ENCODE results near the gene TMEM44.

Gene TMEM44

GRCh38 chr3:194592798-194593752 is 40.1 kb downstream of the TMEM44 start (continued):
- TF ChIP-seq SETDB1 (IDR thresholded peaks at IDR 0.05; ENCODE audit: insufficient read length, low read length) (no peak), ZNF777 (tag by site-specific recombination; IDR thresholded peaks at IDR 0.05; ENCODE audit: borderline replicate concordance) (no peak), ATF2 (tag by site-specific recombination; IDR thresholded peaks at IDR 0.05; ENCODE audit: low read depth) (no peak), ZNF211 (tag by site-specific recombination; IDR thresholded peaks at IDR 0.05; ENCODE audit: low read depth) (no peak), SP2 (tag by site-specific recombination; IDR thresholded peaks at IDR 0.05) (no peak), ZNF350 (tag by site-specific recombination; IDR thresholded peaks at IDR 0.05) (no peak), ELK4 (IDR thresholded peaks at IDR 0.05; ENCODE audit: borderline replicate concordance, low read depth, low read length) (no peak), PRDM10 (tag by site-specific recombination; IDR thresholded peaks at IDR 0.05) (peak; percentile 65), FEZF1 (tag by site-specific recombination; IDR thresholded peaks at IDR 0.05) (peak; percentile 69), ZNF311 (tag by site-specific recombination; IDR thresholded peaks at IDR 0.05; ENCODE audit: borderline replicate concordance) (no peak), GLI4 (tag by site-specific recombination; IDR thresholded peaks at IDR 0.05) (no peak), BCL11B (tag by site-specific recombination; IDR thresholded peaks at IDR 0.05; ENCODE audit: low read depth) (peak; percentile 80), KLF8 (tag by site-specific recombination; IDR thresholded peaks at IDR 0.05) (0 out of 2 replicates have a peak, but pooled peaks have one; percentile 32), ZNF2 (tag by site-specific recombination; IDR thresholded peaks at IDR 0.05) (0 out of 2 replicates have a peak, but pooled peaks have one; percentile 18), PATZ1 (tag by site-specific recombination; IDR thresholded peaks at IDR 0.05) (no peak), SP3 (tag by site-specific recombination; IDR thresholded peaks at IDR 0.05) (no peak), ZNF394 (tag by site-specific recombination; IDR thresholded peaks at IDR 0.05; ENCODE audit: borderline replicate concordance) (peak; percentile 59), ZSCAN16 (tag by site-specific recombination; IDR thresholded peaks at IDR 0.05) (no peak), ZNF366 (tag by site-specific recombination; conservative IDR thresholded peaks at IDR 0.05) (peak; percentile 68), ZNF292 (tag by site-specific recombination; IDR thresholded peaks at IDR 0.05; ENCODE audit: borderline replicate concordance, low read depth) (no peak), REPIN1 (tag by site-specific recombination; IDR thresholded peaks at IDR 0.05; ENCODE audit: low read depth) (no peak), ZBTB8A (tag by site-specific recombination; IDR thresholded peaks at IDR 0.05) (peak; percentile 32; the same call in 1 of the 2 replicates), ZNF521 (tag by site-specific recombination; IDR thresholded peaks at IDR 0.05) (no peak), ZBTB48 (tag by site-specific recombination; IDR thresholded peaks at IDR 0.05) (no peak), ZNF596 (tag by site-specific recombination; IDR thresholded peaks at IDR 0.05) (no peak), KLF17 (tag by site-specific recombination; IDR thresholded peaks at IDR 0.05) (0 out of 2 replicates have a peak, but pooled peaks have one; percentile 34), WT1 (tag by site-specific recombination; IDR thresholded peaks at IDR 0.05) (no peak)
- TF ChIP-seq, protein P1, sequence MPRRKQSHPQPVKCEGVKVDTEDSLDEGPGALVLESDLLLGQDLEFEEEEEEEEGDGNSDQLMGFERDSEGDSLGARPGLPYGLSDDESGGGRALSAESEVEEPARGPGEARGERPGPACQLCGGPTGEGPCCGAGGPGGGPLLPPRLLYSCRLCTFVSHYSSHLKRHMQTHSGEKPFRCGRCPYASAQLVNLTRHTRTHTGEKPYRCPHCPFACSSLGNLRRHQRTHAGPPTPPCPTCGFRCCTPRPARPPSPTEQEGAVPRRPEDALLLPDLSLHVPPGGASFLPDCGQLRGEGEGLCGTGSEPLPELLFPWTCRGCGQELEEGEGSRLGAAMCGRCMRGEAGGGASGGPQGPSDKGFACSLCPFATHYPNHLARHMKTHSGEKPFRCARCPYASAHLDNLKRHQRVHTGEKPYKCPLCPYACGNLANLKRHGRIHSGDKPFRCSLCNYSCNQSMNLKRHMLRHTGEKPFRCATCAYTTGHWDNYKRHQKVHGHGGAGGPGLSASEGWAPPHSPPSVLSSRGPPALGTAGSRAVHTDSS (tag by site-specific recombination; IDR thresholded peaks at IDR 0.05) = no peak

Measured in HEK293 (cell line).